ENCODE measurements around the gene SETD2. TPM values are rescaled to one million over a fixed set of nuclear protein-coding genes. Genes with fewer than 3 reads are reported as not detected.
A peak's percentile ranks its signal among the peaks of the same experiment; 100 is the strongest.

Gene SETD2
- total RNA-seq, 1 experiment from 2014 or later, result 28.8 TPM

GRCh38 chr3:47086071-47086470 is 77.8 kb downstream of the SETD2 start:
- intact Hi-C loops (cut with micrococcal nuclease; ENCODE audit: unreplicated experiment), result no loop called here
- no peak overlapping the region for H3K27ac ChIP-seq (ENCODE audit: low read depth, low read length, poor library complexity, severe bottlenecking)
- CTCF ChIA-PET, result no interaction called here
- no TSS peak for BruUV-seq (replicated peaks)
- no peaks in the 10 kb centered on the region for H3K36me3 ChIP-seq (ENCODE audit: insufficient read depth, low read length, poor library complexity, severe bottlenecking)
- DNase-seq (ENCODE audit: low spot score), result no peak
- H3K4me1 ChIP-seq (ENCODE audit: insufficient read depth, low read length, poor library complexity, severe bottlenecking), result no peaks in the 10 kb centered on the region
- no peak for TF ChIP-seq CTCF (conservative IDR thresholded peaks at IDR 0.05; ENCODE audit: low read depth, low read length)
- no peak for TF ChIP-seq EZH2 (IDR thresholded peaks at IDR 0.05; ENCODE audit: borderline replicate concordance, low read depth, low read length, poor library complexity, severe bottlenecking)
- no peak overlapping the region for H3K4me3 ChIP-seq (ENCODE audit: low read depth, low read length, poor library complexity, severe bottlenecking)
- H3K9me3 ChIP-seq (ENCODE audit: low read depth, low read length, poor library complexity, severe bottlenecking), result no peaks in the 10 kb centered on the region
- H3K27me3 ChIP-seq (replicated peaks; ENCODE audit: insufficient read depth, low read depth, low read length, poor library complexity), result no peaks in the 10 kb centered on the region
- POLR2A ChIA-PET (ENCODE audit: low non-redundant PET), result no interaction called here

GRCh38 chr3:47083786-47084185 is 80.1 kb downstream of the SETD2 start:
- no peaks in the 10 kb centered on the region for H3K4me1 ChIP-seq (ENCODE audit: insufficient read depth, low read length, poor library complexity, severe bottlenecking)
- ChIA-PET CTCF (no interaction called here), POLR2A (ENCODE audit: low non-redundant PET) (no interaction called here)
- intact Hi-C loops (cut with micrococcal nuclease; ENCODE audit: unreplicated experiment), result no loop called here
- TF ChIP-seq CTCF (conservative IDR thresholded peaks at IDR 0.05; ENCODE audit: low read depth, low read length) (no peak), EZH2 (IDR thresholded peaks at IDR 0.05; ENCODE audit: borderline replicate concordance, low read depth, low read length, poor library complexity, severe bottlenecking) (no peak)
- H3K9me3 ChIP-seq (ENCODE audit: low read depth, low read length, poor library complexity, severe bottlenecking), result no peaks in the 10 kb centered on the region
- no peaks in the 10 kb centered on the region for H3K27me3 ChIP-seq (replicated peaks; ENCODE audit: insufficient read depth, low read depth, low read length, poor library complexity)
- H3K4me3 ChIP-seq (ENCODE audit: low read depth, low read length, poor library complexity, severe bottlenecking), result no peak overlapping the region
- H3K27ac ChIP-seq (ENCODE audit: low read depth, low read length, poor library complexity, severe bottlenecking), result no peak overlapping the region
- H3K36me3 ChIP-seq (ENCODE audit: insufficient read depth, low read length, poor library complexity, severe bottlenecking), result no peaks in the 10 kb centered on the region
- TSS peak; percentile 62 for BruUV-seq (replicated peaks)
- DNase-seq (ENCODE audit: low spot score), result no peak

- DNase-seq (ENCODE audit: low spot score), result no peak
- H3K27ac ChIP-seq (ENCODE audit: low read depth, low read length, poor library complexity, severe bottlenecking), result no peak overlapping the region
- no peak overlapping the region for H3K4me3 ChIP-seq (ENCODE audit: low read depth, low read length, poor library complexity, severe bottlenecking)
- TF ChIP-seq CTCF (conservative IDR thresholded peaks at IDR 0.05; ENCODE audit: low read depth, low read length) (no peak), EZH2 (IDR thresholded peaks at IDR 0.05; ENCODE audit: borderline replicate concordance, low read depth, low read length, poor library complexity, severe bottlenecking) (no peak)
- no TSS peak for BruUV-seq (replicated peaks)
- ChIA-PET POLR2A (ENCODE audit: low non-redundant PET) (no interaction called here), CTCF (no interaction called here)
- H3K9me3 ChIP-seq (ENCODE audit: low read depth, low read length, poor library complexity, severe bottlenecking), result no peaks in the 10 kb centered on the region
- intact Hi-C loops (cut with micrococcal nuclease; ENCODE audit: unreplicated experiment), result no loop called here
- H3K4me1 ChIP-seq (ENCODE audit: insufficient read depth, low read length, poor library complexity, severe bottlenecking), result no peaks in the 10 kb centered on the region
- no peaks in the 10 kb centered on the region for H3K36me3 ChIP-seq (ENCODE audit: insufficient read depth, low read length, poor library complexity, severe bottlenecking)
- H3K27me3 ChIP-seq (replicated peaks; ENCODE audit: insufficient read depth, low read depth, low read length, poor library complexity), result no peaks in the 10 kb centered on the region
These were observed 81.4 kb downstream of the SETD2 start for GRCh38 chr3:47082519-47082918.

Measured in A673 (cell line).